ENCODE measurements around the gene FBXO30. TPM values are rescaled to one million over a fixed set of nuclear protein-coding genes. Genes with fewer than 3 reads are reported as not detected.

The FBXO30 gene
- total and polyA plus RNA-seq, 9 of the 15 experiments (the other 6 are each of a cell fraction or from before 2014, with no cell fraction given): 3.6 to 12.8 (median 7.1) TPM

DNA sequence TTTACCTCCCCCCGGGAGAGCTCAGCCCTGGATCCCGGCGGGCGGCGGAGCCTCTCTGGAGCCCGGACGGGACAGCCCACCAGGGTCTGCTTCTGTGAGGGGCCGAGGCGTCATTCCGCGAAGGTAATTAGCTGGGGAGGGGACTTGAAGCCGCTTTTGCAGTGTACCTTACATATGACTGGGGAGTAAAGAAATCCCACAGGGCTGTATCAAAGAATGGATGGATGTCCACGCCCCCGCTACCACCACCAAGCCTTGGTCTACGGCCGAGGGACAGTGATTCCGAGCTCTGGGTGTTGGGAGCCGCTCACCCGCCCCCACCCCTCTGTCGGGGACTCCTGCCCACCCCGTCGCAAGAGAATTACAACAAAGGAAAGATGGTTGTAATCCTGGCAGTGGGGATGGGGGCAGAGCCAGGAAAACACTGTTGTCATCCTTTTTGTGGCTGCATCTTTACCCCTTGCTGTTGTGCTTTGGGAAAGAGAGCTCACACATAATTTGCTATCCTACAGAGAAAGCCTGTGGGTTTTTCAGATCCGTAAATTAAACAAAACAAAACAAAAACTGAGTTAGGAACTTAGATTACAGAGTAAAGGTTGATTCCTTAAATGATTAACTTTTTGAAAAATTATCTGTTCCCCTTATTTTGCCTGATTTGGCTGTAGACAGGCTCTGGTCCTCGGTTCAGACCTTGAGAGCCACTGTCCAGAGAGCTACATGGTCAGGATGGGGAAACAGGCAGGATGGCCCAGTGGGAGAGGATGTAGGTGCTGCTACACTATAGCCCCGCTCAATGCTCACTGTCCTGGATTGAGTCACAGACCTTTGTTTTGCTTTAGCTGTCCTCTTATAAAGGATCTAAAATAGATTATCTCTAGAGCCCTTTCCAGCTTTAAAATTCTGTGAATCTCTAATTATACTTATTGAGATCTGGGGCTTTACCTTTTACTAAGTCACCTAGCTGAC, 997 bp upstream of the FBXO30 start (continued):
- TF ChIP-seq HNRNPUL1 (IDR thresholded peaks at IDR 0.05; ENCODE audit: low read length): no peak
- TF ChIP-seq, protein P1, sequence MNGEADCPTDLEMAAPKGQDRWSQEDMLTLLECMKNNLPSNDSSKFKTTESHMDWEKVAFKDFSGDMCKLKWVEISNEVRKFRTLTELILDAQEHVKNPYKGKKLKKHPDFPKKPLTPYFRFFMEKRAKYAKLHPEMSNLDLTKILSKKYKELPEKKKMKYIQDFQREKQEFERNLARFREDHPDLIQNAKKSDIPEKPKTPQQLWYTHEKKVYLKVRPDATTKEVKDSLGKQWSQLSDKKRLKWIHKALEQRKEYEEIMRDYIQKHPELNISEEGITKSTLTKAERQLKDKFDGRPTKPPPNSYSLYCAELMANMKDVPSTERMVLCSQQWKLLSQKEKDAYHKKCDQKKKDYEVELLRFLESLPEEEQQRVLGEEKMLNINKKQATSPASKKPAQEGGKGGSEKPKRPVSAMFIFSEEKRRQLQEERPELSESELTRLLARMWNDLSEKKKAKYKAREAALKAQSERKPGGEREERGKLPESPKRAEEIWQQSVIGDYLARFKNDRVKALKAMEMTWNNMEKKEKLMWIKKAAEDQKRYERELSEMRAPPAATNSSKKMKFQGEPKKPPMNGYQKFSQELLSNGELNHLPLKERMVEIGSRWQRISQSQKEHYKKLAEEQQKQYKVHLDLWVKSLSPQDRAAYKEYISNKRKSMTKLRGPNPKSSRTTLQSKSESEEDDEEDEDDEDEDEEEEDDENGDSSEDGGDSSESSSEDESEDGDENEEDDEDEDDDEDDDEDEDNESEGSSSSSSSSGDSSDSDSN (IDR thresholded peaks at IDR 0.05; ENCODE audit: borderline replicate concordance in 1 of 2, low read depth in 2 of 2, low read length in 2 of 2): 0 out of 4 replicates have a peak, but pooled peaks of 1 of the 2 experiments have one; percentile 23
- TF ChIP-seq EGR1 (conservative IDR thresholded peaks at IDR 0.05): peak; percentile 68
- TF ChIP-seq, protein P2, sequence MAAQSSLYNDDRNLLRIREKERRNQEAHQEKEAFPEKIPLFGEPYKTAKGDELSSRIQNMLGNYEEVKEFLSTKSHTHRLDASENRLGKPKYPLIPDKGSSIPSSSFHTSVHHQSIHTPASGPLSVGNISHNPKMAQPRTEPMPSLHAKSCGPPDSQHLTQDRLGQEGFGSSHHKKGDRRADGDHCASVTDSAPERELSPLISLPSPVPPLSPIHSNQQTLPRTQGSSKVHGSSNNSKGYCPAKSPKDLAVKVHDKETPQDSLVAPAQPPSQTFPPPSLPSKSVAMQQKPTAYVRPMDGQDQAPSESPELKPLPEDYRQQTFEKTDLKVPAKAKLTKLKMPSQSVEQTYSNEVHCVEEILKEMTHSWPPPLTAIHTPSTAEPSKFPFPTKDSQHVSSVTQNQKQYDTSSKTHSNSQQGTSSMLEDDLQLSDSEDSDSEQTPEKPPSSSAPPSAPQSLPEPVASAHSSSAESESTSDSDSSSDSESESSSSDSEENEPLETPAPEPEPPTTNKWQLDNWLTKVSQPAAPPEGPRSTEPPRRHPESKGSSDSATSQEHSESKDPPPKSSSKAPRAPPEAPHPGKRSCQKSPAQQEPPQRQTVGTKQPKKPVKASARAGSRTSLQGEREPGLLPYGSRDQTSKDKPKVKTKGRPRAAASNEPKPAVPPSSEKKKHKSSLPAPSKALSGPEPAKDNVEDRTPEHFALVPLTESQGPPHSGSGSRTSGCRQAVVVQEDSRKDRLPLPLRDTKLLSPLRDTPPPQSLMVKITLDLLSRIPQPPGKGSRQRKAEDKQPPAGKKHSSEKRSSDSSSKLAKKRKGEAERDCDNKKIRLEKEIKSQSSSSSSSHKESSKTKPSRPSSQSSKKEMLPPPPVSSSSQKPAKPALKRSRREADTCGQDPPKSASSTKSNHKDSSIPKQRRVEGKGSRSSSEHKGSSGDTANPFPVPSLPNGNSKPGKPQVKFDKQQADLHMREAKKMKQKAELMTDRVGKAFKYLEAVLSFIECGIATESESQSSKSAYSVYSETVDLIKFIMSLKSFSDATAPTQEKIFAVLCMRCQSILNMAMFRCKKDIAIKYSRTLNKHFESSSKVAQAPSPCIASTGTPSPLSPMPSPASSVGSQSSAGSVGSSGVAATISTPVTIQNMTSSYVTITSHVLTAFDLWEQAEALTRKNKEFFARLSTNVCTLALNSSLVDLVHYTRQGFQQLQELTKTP (IDR thresholded peaks at IDR 0.05; ENCODE audit: low read depth in 1 of 2, partially characterized antibody in 2 of 2): peak in 1 of 2 experiments; percentile 1
- peak; percentile 3 for TF ChIP-seq BRD9 (IDR thresholded peaks at IDR 0.05; ENCODE audit: low read depth, partially characterized antibody)
- peak; percentile 43 for TF ChIP-seq CHD1 (IDR thresholded peaks at IDR 0.05; ENCODE audit: low read length)

Measured in K562 (cell line).